NCI-H187 (cell line): ENCODE measurements around the gene KRTAP10-2.
"Not testable (repeated sequence)": the region's sequence is repeated elsewhere in the genome, so short reads cannot be mapped to it uniquely, and the experiment has no call there.

ENCODE experiments used
- DNase-seq, 2 experiments: peaks; one replicate each; lab custom pipeline; 2025; lab: John Stamatoyannopoulos, UW

The KRTAP10-2 gene, protein sequence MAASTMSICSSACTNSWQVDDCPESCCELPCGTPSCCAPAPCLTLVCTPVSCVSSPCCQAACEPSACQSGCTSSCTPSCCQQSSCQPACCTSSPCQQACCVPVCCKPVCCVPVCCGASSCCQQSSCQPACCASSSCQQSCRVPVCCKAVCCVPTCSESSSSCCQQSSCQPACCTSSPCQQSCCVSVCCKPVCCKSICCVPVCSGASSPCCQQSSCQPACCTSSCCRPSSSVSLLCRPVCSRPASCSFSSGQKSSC

DNA sequence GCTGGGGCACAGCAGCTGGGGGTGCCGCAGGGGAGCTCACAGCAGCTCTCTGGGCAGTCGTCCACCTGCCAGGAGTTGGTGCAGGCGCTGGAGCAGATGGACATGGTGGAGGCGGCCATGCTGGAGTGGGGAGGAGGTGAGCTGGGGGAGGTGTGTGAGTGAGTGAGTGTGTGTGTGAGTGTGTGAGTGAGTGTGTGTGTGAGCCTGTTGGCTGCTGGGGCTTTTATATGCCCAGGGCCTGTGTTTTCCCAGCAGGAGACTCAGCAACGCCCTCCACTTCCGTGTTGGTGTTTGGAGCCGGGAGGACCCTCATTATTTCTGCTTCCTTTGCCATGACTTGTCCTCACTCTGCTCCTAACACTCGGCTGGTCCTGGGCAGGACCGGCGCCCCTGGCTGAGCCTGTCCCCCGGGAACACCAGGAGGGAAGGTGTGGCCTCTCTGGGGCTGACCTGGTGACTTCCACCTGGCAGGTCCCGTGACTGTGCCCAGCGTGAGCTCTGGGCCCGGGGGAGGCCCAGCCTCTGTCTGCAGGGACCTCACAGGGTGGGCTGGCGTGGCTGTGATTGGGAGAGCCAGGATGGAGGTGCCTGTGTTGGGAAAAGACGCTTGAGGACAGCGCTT lies at the start of gene KRTAP10-2:
TSS of gene KRTAP10-2 (minus strand) at position 166 of the 622 bp plus-strand sequence. CDS start at position 119, 47 bp downstream.
- DNase-seq: no peak

DNA sequence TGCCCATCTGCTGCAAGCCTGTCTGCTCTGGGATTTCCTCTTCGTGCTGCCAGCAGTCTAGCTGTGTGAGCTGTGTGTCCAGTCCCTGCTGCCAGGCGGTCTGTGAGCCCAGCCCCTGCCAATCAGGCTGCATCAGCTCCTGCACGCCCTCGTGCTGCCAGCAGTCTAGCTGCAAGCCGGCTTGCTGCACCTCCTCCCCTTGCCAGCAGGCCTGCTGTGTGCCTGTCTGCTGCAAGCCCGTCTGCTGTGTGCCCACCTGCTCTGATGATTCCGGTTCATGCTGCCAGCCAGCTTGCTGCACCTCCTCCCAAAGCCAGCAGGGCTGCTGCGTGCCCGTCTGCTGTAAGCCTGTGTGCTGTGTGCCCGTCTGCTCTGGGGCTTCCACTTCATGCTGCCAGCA lies 49.8 kb upstream of the KRTAP10-2 start:
- DNase-seq: not testable (repeated sequence)

DNA sequence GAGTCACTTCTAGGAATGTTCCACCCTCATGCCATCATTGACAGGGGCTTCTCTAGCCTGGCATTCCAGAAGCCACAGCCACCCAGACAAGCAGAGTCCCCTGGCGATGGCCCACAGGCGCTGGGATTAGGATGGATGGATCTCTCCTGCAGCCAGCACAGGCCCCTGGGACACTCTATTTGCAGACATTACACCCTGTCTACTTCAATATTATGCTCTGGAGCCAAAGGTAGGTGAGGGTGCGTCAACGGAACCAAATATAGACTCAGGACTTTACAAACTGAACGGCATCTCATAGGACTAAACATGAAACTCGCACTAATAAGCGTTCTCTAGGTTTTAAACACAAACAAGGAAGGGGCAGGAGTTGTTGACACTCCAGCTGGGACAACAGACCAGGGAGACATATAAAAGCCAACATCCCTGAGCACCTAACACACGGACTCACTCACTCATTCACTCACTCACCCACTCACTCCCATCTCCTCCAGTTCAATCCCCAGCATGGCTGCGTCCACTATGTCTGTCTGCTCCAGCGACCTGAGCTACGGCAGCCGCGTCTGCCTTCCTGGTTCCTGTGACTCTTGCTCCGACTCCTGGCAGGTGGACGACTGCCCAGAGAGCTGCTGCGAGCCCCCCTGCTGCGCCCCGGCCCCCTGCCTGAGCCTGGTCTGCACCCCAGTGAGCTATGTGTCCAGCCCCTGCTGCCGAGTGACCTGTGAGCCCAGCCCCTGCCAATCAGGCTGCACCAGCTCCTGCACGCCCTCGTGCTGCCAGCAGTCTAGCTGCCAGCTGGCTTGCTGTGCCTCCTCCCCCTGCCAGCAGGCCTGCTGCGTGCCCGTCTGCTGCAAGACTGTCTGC lies 49.0 kb upstream of the KRTAP10-2 start, which contains the start of gene KRTAP10-7:
TSS of gene KRTAP10-7 (plus strand) at position 480 of the 861 bp plus-strand sequence. CDS start at position 505, 25 bp downstream.
- DNase-seq: not testable (repeated sequence)

DNA sequence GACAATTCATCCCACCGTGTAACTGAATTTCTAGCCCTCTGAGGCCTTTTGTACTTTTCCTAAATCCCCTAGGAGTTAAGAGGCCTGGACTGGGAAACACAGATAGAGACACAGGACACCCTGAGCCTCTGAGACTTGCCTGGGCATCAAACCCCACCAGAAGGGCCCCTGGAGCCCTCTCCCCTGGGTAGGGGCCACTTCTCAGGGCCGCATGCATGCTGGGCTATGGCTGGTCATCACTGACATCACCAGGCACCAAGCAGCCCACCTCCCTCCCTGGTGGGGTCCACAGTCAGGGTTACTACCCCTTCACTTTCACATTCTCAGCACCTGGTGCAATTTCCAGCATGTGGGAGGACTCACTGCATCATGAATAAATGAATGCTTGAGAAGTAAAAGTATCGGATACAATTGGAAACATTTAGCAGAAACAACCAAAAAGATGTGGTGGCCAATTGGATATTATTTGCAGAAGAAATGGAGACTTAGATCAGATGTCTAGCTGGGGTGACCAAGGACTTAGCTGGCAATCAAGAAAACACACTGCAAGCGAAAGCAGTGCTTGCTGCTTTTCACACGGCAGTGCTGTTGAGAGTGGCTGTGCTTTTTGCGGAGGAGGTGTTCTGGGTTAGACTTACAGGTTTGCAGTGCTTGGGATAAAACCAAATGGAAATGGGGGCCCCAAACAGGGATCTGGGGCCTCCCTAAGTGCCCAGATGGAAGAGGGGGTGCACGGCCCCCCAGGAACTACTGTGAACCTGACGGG lies 48.1 kb upstream of the KRTAP10-2 start:
- DNase-seq: no peak

DNA sequence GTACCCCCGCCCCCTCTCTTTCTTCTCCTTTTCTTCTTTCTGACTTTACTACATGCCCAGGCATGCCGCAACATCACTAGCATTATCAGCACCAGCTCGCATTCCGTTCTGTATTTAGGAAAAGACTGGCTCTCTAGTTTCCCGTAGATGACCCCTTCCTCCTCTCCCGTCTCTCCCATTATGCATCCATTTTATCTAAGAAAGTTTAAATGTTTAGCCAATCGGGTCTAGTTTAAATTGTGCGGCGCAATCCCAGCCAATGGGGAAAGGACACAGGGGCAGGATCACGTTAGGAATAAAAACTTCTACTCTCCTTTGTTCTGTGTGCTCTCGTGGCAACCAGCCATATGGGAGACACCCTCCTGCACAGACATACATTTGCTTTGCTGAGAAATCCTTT lies 46.8 kb upstream of the KRTAP10-2 start:
- no peak for DNase-seq

DNA sequence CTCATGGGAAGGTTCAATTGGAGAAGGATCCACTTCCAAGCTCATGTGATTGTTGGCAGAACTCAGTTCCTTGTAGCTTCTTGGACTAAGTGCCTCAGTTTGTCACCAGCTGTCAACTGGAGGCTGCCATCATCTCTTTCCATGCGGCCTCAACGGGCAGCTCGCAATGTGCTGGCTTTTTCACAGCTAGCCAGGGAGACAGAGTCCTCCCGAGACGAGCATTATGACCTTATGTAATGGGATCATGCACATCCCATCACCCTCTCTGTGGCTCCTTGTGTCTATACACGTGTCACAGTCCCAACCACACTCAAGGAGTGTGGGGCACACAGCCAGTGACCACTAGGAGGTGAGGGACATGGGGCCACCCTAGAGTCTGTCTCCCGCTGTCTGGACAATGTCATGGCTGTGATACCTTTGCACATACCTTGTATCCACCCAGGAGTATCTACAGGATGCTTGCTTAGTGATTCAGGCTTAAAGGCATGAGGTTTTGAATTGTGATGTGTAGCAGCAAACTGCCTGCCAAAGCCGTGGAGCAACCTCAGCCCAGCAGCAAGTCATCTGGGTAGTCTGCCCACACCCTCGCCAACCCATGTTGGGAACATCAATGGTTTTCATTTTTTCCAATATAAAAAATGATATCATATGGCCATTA lies 44.9 kb upstream of the KRTAP10-2 start:
- DNase-seq: no peak

DNA sequence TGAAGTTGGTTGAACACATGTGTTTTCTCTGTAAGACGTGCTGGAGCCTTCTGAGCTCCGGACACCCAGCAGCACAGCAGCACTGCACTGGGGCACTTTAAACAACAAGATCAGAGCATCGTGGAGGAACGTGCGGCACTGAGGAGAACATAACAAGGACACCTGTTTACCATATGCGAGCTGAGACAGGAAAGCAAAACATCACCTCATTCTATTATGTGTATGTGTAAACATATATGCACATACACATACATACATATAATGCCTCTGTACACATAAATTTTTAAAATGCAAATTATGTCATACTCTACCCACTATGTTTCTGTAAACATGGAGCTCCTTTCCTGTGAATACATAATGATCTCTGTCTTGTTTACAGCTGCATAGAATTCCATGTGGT lies 44.2 kb upstream of the KRTAP10-2 start:
- DNase-seq: no peak

DNA sequence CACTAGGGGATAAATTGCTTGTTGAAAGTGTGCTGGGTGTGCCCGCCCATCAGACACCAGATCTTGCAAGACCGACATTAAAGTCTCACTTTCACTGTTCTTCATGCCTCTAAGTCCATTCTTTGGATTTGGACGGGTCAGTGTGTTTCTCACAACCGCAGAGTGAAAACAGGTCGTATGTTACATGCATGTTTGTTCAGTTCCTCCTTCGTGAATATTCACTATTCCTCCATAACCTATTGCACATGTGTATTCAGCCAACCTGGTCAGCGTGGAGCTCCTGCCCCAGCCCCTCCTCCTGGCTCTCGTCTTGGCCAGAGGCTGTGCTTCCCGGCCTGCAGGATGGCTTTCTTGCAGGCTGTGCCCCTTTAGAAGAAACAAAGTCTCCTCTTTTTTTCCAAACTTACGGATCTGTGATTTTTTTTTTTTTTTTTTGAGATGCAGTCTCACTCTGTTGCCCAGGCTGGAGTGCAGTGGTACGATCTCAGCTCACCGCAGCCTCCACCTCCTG lies 43.2 kb upstream of the KRTAP10-2 start:
- peak in 1 of 2 experiments; percentile 36 for DNase-seq

DNA sequence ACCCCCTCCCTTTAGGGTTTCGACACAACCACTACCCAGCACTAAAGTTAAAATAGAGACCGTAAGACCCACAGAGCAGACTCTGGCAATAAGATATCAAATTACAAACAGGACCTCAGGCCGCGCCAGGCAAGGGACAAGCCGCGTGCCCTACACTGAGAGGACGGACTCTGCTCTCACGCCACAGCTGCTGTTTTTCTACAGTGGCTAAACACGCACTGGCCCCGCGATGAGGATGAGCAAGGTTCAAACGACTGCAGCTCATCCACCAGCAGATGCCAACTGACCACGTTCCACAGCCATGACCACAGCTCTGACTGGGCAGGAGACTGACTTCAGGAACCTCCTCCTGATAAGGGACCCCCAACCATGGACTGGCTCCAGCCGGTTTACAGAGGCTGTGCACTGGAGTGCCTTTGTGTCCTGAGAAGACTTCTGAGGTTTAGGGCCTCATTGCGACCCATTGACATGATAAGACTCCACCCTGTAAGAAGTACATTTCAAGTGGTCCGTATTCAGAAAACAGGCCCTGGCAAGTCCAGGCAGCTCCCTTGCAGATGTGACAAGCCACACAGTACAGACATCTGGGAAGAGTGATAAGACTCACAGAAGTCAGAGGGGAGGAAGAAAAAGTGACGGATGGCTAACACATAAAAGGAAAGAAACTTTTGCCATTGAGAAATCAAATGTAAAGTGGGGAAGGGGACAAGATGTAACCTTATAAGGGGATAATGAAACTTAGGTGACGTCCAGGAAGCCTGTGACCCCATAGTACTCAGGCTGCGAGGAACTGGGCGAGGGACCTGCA lies 42.5 kb upstream of the KRTAP10-2 start:
- DNase-seq: peak; percentile 58 to 84

DNA sequence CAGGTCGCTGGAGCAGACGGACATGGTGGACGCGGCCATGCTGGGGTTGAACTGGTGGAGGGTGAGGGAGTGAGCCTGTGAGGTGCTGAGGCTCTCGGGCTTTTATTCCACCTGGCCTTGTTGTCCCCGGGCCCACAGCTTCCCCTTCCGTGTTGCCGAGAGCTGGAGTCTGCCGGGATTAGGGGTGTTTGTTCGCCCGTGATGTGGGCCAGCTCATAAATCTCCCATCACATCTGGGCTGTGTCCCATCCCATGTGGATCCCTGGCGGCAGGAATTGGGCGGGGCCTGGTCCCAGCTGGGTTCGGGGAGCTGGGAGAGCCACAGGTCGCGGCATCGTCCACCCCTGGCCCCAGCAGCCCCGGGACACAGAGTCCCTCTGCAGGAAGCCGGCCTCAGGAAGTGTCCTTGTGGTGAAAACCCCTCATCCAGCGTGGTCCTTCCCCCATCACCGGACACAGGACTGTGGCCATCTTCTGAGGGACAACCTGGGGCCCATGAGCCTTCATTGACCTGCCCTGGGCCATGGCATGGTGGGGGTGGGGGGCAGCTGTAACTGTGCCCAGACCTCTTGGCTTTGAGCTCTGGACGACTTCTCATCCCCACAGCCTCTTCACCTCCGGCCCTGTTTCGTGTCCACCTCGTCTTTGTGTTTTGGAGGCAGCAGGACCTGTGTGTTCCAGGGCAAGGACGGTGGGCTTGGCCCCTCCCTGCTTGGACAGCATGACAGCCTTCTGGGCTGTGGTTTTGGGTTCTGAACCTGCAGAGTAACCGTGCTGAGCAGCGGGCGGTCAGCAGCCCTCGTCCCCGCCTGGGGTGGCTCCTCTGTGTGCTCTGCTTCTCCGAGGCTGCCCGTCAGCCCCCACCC lies 41.4 kb upstream of the KRTAP10-2 start, which contains the start of gene KRTAP10-6:
TSS of gene KRTAP10-6 (minus strand) at position 60 of the 866 bp plus-strand sequence. CDS start at position 39, 21 bp downstream.
- no peak for DNase-seq

DNA sequence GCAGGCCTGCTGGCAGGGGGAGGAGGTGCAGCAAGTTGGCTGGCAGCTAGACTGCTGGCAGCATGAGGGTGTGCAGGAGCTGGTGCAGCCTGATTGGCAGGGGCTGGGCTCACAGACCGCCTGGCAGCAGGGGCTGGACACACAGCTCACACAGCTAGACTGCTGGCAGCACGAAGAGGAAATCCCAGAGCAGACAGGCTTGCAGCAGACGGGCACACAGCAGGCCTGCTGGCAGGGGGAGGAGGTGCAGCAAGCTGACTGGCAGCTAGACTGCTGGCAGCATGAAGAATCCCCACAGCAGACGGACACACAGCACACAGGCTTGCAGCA lies 40.5 kb upstream of the KRTAP10-2 start:
- not testable (repeated sequence) for DNase-seq

DNA sequence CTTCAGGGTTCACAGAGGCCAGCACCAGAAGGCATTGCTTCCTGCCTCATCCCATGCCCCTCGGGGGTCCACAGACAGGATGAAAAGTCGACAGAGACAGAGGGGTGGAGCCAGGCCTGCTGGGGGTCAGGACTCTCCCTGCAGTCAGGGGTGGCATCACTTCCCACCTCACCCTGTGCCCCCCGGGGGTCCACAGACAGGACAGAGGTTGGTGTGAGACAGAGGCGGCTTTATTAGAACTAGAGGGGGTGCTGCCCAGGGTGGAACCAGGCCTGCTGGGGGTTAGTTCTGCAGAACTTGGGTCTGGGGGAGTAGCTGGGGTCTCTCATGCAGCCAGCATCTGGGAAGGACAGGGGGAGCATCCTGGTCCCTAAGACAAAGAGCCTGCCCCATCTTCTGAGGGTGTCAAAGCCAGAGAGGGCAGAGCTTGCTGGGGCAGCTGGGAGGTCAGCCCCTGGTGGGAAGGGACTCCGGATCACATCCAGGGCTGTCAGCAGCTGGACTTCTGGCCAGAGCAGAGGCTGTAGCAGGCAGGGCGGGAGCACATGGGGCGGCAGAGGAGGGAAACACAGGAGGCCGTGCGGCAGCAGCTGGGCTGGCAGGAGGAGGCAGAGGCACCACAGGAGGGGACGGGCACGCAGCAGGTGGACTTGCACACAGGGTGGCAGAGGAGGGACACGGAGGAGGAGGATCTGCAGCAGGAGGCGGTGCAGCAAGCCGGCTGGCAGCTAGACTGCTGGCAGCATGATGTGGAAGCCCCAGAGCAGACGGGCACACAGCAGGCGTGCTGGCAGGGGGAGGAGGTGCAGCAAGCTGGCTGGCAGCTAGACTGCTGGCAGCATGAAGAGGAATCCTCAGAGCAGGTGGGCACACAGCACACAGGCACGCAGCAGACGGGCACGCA lies 39.8 kb upstream of the KRTAP10-2 start:
- DNase-seq: not testable (repeated sequence)

DNA sequence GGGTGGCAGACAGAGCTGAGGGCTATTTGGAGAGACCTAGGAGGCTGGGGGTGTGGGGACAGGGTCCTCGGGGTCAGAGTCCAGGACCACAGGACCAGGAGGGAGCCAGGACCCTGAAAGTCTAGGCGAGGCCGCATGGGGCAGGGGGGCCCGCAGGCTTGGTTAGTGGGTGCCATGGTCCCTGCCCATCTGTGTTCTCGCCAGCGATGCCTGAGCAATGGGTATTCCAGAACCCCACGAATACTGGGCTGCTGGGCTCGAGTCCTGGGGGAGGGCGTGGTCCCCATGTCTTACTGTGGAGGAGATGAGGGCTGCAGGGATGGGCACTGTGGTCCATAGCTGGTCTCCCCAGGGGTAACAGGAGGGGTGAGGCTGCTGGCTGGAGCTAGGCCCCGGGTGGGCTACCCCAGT lies 39.0 kb upstream of the KRTAP10-2 start:
- DNase-seq: no peak

DNA sequence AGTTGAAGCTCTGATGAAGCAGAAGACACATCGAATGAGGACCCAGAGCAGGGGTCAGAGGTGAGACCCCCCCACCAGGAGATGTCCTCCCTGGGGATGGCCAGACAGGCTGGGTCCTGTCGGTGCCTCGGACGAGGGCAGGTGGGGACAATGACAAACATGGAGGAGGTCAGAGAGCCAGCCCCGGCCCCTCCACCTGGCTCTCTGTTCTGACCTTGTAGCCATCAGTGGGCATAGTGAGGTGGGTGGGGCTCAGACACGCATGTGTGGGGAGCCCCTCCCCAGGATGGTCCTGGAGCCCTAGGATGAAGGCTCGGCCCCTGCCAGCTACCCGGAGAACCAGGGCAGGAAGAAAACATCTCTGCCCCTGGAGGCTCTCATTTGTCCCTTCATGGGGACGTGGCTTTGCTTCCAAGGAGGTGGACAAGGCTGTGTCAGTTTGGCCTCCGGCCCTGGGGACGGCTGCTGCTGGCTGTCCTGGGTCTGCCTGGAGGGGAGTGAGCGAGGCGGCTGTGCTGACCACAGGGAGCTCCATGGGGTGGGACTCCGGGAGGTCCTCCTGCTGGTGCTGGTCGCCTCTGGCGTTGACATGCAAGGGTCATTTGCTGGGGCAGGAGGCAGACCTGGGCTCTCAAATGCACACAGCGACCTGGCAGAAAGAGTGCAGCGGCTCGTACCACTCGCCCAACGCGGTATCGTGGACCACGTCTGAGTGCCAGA lies 38.4 kb upstream of the KRTAP10-2 start:
- DNase-seq: no peak

DNA sequence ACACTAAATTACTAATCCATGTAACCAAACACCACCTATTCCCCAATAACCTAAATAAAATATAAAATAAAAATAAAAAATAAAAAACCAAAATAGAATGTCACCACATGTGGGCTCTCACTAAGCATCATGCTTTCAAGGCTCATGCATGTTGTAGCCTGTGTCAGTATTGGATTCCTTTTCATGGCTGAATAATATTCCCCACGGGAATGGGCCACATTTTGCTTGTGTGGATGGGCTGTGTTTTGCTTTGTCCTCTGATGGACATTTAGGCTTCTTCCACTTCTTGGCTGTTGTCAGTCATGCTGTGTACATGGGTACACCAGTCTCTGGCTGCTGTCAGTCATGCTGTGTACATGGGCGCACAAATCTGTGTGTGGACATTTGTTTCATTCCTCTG lies 37.8 kb upstream of the KRTAP10-2 start:
- DNase-seq: no peak

DNA sequence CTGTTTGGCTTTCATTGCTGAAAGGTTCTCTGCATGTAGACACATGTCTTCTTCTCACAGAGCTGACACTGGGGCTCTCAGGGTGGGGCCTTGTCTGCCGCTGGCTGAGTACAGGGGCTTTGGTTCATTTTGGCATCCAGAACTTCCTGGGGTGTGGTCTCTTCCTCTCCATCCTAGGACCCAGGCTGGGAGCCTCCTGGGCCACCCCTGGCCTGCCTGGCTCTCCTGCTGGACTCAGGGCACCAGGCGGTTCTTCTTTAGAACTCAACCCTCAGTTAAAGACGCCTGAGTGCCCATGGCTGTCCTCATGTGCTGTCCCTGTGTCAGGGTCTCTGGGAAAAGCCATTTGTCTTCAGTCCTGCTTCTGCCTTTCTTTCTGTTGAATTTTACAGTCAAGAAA lies 34.6 kb upstream of the KRTAP10-2 start:
- DNase-seq: no peak

DNA sequence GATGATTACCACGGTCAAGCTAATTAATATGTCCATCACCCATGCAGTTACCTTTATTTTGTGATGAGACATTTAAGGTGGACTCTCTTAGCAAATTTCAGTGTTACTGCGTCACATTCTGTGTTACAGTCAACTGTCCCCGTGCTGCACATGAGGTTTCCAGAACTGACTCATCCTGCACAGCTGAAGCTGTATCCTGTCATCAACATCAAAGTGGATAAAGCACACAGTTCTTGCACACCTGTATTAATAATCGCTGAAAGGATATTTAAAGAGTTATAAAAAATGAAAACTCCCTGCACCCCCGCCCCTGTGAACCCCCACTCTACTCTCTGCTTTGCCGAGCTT lies 32.5 kb upstream of the KRTAP10-2 start:
- DNase-seq: no peak
